Natural killer cell treated with Interleukin-12 subunit alpha and Interleukin-12 subunit beta and Interleukin-15 and Interleukin-18, amount 100 ng/mL, for 72 hours (primary cell): ENCODE results near the gene FXYD5. TPM values are rescaled to one million over a fixed set of nuclear protein-coding genes. Genes with fewer than 3 reads are reported as not detected.

ENCODE experiments used
- ATAC-seq, 2 donors: fragments of 150-1000 bp; cut with Tn5 transposase in 1 of 2; sonication (Bioruptor Pico), chemical (Tn5 transposase) in 1 of 2; 2 replicates each; pipeline ENCODE4 v1.10.0; 2021
- DNase-seq: peaks from one replicate; pipeline ENCODE4 v3.0.0; 2022; ENCODE audit warnings: low spot score
- H3K27ac Mint-ChIP-seq, 2 donors: 1 replicate in 1 of 2; 2 replicates in 1 of 2; pipeline ENCODE4 v1.8.0; 2022; ENCODE audit warnings: mixed read lengths in 2 of 2, mild to moderate bottlenecking in 1 of 2, moderate library complexity in 1 of 2
- H3K27me3 Mint-ChIP-seq, 2 donors: 1 replicate in 1 of 2; 2 replicates in 1 of 2; pipeline ENCODE4 v1.8.0; 2022; ENCODE audit warnings: mixed read lengths in 2 of 2
- H3K36me3 Mint-ChIP-seq: one replicate; pipeline ENCODE4 v1.8.0; 2022; ENCODE audit warnings: mixed read lengths
- H3K4me1 Mint-ChIP-seq, 2 donors: 1 replicate in 1 of 2; 2 replicates in 1 of 2; pipeline ENCODE4 v1.8.0; 2022; ENCODE audit warnings: low read depth in 2 of 2, mixed read lengths in 2 of 2, mild to moderate bottlenecking in 1 of 2
- H3K4me3 Mint-ChIP-seq: one replicate; pipeline ENCODE4 v1.8.0; 2022; ENCODE audit warnings: mixed read lengths
- H3K9me3 Mint-ChIP-seq: 2 replicates; pipeline ENCODE4 v1.8.0; 2022; ENCODE audit warnings: mixed read lengths
- total RNA-seq, 2 donors: library from RNA; stranded (reverse); gene quantifications; one replicate each; pipeline ENCODE4 v1.2.3, GENCODE V29; 2022

Gene FXYD5
- total RNA-seq, 2 donors from 2014 or later, result 141 to 236 TPM

DNA sequence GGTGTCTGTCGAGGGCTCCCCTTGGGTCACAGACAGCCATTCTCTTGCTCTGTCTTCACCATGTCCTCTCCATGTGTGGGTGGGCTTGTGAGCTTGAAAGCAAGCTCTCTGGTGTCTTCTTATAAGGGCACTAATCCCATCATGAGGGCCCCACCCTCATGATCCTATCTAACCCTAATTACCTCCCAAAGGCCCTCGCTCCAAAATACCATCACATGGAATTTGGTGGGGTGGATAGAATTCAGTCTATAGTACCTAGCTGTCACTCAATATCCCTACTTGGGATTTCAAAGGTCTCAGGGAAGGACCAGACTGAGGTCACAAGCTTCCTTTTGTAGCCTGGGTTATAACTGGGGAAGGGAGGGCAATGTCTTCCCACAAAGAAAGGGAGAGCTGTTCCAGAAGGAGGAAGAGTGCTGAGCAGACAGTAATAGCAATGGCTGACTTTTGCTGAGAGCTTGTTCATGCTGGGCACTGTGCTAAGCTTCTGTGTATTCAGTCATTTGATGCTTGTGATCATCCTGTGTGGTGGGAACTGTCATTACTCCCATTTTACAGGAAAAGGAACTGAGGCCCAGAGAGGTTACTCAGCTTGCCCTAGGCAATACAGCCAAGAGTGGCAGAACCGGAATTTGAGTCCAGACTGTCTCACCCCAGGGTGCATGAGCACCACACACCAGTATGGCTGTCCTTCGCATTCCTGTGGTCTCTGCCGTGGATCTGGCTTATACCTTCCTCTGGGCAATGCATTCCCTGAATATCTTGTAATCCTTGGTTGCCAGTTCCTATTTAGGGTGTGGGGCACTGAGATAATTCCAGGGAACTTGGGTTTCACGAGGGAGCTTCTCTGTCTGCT is 8.2 kb downstream of the FXYD5 start:
- no peaks in the 10 kb centered on the region for H3K27me3 Mint-ChIP-seq
- peaks cover 64% of the 10 kb centered on the region for H3K36me3 Mint-ChIP-seq
- H3K9me3 Mint-ChIP-seq, result peaks cover 11% of the 10 kb centered on the region
- DNase-seq (peak; percentile 8), ATAC-seq (no peak)
- H3K27ac Mint-ChIP-seq, result peak overlapping the region in 1 of 2 donors; percentile 64
- peaks cover 7 to 23% of the 10 kb centered on the region in 2 donors for H3K4me1 Mint-ChIP-seq
- H3K4me3 Mint-ChIP-seq, result no peak overlapping the region

DNA sequence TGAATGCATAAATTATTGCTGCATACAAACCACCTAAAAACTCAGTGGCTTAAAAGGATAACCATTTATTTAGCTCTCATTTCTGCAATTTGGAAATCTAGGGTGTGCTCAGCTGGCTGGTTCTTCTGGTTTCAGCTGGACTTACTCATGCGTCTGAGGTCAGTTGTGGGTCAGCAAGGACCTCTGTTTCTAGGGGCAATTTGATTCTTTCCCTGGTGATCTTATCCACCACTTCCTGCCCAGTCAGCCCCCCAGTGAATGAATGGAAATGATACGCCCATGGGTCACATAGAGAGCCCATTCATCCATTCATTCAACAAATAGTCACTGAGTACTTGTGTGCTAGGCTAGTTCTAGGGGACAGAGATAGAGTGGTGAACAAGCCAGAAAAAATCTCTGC is 9.9 kb downstream of the FXYD5 start:
- Mint-ChIP-seq H3K9me3 (peaks cover 11% of the 10 kb centered on the region), H3K4me3 (no peak overlapping the region), H3K36me3 (peaks cover 51% of the 10 kb centered on the region), H3K27ac (peak overlapping the region in 1 of 2 donors; percentile 33), H3K4me1 (peaks cover 7 to 19% of the 10 kb centered on the region in 2 donors), H3K27me3 (no peaks in the 10 kb centered on the region)
- DNase-seq (no peak), ATAC-seq (no peak)

DNA sequence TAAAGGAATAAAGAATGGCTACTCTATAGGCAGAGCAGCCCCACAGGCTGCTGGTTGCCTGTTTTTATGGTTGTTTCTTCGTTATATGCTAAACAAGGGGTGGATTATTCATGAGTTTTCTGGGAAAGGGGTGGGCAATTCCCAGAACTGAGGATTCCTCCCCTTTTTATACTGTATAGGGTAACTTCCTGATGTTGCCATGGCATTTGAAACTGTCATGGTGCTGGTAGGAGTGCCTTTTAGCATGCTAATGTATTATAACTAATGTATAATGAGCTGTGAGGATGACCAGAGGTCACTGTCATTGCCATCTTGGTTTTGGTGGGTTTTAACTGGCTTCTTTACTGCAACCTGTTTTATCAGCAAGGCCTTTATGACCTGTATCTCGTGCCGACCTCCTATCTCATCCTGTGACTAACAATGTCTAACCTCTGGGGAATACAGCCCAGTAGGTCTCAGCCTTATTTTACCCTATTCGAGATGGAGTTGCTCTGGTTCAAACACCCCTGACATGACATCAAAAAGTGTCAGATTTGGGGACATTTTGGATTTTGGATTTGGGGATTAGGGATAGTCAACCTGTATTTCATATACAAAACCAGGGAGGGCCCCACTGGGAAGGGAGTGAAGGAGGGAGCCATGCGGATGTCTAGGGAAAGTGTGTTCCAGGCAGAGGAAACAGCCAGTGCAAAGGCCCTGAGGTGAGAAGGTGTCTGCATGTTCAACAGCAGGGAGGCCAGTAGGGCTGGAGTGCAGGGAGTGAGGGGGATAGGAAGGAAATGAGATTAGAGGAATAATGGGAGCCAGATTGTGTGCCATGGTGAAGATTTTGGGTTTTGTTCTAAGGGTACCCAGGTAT is 10.9 kb downstream of the FXYD5 start:
- H3K36me3 Mint-ChIP-seq, result peaks cover 48% of the 10 kb centered on the region
- H3K9me3 Mint-ChIP-seq, result peaks cover 11% of the 10 kb centered on the region
- ATAC-seq, result no peak

DNA sequence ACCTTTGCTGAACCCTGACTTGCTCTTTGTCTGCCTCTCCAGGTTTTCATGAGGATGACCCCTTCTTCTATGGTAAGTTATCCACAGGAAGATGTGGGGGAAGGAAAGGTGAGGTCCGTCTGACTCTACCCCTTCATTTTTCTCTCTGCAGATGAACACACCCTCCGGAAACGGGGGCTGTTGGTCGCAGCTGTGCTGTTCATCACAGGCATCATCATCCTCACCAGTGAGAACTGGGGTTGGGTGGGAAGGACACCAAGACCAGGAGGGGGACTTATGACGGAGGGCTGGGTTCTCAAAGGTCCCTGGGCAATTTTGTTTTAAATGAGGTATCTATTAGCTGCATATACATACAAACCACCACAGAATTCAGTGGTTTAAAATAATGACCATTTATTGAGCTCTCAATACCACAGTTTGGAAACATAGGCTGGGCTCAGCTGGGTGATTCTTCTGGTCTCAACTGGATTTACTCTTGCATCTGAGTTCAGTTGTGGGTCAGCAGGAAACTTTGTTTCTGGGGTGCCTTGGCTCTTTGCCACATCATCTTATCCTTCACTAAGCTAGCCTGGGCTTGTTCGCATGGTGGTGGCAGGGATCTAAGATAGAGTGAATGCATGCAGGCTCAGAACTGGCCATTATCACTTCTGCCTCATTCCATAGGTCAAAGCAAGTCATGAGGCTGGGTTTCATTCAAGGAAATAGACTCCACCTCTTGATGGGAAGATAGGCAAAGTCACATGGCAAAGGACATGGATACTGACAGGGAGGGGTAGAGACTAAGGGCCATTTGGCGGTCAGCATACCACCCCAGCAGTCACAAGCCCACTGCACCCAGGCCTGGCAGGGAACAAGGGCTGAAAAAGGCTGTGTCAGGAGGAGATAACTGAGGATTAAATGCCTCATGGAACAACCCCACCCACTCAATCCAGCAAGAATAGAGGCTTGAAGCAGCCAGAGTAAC is 11.8 kb downstream of the FXYD5 start:
- Mint-ChIP-seq H3K27ac (peak overlapping the region; percentile 62 to 63), H3K4me3 (no peak overlapping the region), H3K27me3 (no peaks in the 10 kb centered on the region), H3K36me3 (peaks cover 40% of the 10 kb centered on the region), H3K4me1 (peaks cover 12 to 14% of the 10 kb centered on the region in 2 donors), H3K9me3 (peaks cover 11% of the 10 kb centered on the region)
- ATAC-seq (no peak), DNase-seq (peak; percentile 41)

More for the DNA sequence above, 10.9 kb downstream of the FXYD5 start:
- DNase-seq, result no peak
- Mint-ChIP-seq H3K27me3 (no peaks in the 10 kb centered on the region), H3K27ac (no peak overlapping the region), H3K4me1 (peaks cover 8 to 18% of the 10 kb centered on the region in 2 donors), H3K4me3 (no peak overlapping the region)

DNA sequence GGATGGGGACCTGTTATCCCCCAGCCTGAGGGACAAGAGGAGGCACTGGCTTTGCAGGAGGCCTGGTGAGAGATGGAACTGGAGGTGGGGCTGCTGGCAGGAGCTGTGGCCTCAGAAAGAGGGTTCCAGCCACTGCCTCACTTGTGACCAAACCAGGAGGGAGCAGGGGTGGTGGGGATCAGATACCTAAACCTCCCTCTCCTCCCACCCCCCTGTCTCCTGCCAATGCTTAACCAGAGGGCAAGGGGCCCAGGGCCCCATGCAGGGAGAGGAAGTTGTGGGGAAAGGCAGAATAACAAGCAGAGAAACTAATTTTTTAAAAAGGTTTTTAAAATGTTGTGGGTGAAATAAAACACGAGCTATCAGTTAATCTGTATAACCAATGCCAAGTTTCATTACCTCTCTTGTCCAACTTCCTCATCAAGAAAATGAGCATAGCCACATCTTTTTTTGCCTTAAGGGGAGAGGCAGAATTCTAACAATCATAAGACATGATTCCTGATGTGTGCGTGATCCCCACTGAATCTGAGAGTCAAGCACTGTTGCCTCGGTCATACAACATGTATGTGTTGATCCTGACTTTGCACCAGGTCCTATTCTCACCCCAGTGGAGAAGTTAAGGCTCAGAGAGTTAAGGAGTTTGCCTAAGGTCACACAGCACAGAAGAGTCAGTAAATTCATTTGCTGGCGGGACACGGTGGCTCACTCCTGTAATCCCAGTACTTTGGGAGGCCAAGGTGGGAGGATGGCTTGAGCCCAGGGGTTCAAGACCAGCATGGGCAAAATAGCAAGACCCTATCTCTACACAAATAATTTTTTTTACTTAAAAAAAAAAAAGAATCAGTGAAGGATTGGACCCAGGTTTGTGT is 12.9 kb downstream of the FXYD5 start:
- no peak overlapping the region for H3K4me3 Mint-ChIP-seq
- H3K27me3 Mint-ChIP-seq, result no peaks in the 10 kb centered on the region
- peaks cover 8% of the 10 kb centered on the region for H3K9me3 Mint-ChIP-seq
- DNase-seq, result peak; percentile 16
- H3K27ac Mint-ChIP-seq, result peak overlapping the region; percentile 62 to 63
- peaks cover 28% of the 10 kb centered on the region for H3K36me3 Mint-ChIP-seq
- peaks cover 16 to 19% of the 10 kb centered on the region in 2 donors for H3K4me1 Mint-ChIP-seq
- ATAC-seq, result no peak

DNA sequence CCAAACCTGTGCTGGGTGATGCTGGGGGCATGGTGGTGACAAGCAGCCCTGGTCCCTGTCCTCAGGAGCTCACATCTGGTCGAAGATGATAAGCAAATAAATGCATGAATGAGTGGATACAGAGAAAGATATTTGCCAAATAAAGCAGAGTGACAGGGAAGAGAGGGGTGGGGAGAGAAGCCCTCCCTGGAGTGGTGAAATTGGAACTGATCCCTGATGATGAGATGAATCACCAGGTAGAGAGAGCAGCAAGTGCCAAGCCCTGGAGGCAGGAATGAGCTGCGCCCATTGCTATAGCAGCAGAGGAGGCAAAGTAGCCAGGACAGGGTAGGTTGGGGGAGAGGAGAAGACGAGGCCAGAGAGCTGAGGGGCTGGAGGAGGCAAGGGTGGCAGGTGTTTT is 13.7 kb downstream of the FXYD5 start:
- Mint-ChIP-seq H3K27ac (peak overlapping the region in 1 of 2 donors; percentile 62), H3K36me3 (peaks cover 28% of the 10 kb centered on the region), H3K9me3 (peaks cover 8% of the 10 kb centered on the region), H3K4me1 (peaks cover 17 to 19% of the 10 kb centered on the region in 2 donors), H3K27me3 (no peaks in the 10 kb centered on the region), H3K4me3 (no peak overlapping the region)
- DNase-seq, result no peak
- ATAC-seq, result no peak

DNA sequence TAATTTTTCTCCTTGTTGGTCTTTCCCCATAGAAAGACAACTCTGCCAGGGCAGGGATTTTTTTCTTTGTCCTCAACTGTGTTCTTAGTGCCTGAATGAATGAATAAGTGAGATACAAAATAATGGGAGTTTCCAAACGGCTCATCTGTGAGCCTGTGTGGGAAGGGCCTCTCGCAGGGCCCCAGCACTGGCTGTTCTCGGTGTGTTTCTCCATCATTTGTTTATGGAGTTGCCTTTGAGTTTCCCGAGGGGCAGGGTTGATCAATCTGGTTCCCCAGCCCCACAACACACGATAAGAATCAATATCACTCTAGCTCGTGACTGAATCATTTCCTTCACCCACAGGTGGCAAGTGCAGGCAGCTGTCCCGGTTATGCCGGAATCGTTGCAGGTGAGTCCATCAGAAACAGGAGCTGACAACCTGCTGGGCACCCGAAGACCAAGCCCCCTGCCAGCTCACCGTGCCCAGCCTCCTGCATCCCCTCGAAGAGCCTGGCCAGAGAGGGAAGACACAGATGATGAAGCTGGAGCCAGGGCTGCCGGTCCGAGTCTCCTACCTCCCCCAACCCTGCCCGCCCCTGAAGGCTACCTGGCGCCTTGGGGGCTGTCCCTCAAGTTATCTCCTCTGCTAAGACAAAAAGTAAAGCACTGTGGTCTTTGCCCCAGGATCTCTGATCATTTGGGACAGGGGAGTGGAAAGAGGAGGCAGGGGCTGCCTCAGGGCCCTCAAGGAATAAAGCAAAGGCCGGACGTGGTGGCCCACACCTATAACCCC is 14.9 kb downstream of the FXYD5 start:
- ATAC-seq (no peak), DNase-seq (peak; percentile 16)
- H3K9me3 Mint-ChIP-seq, result peaks cover 8% of the 10 kb centered on the region
- H3K27ac Mint-ChIP-seq, result peak overlapping the region; percentile 24 to 32
- H3K4me1 Mint-ChIP-seq, result peaks cover 17 to 19% of the 10 kb centered on the region in 2 donors
- H3K27me3 Mint-ChIP-seq, result no peaks in the 10 kb centered on the region
- H3K4me3 Mint-ChIP-seq, result no peak overlapping the region
- H3K36me3 Mint-ChIP-seq, result peaks cover 22% of the 10 kb centered on the region

DNA sequence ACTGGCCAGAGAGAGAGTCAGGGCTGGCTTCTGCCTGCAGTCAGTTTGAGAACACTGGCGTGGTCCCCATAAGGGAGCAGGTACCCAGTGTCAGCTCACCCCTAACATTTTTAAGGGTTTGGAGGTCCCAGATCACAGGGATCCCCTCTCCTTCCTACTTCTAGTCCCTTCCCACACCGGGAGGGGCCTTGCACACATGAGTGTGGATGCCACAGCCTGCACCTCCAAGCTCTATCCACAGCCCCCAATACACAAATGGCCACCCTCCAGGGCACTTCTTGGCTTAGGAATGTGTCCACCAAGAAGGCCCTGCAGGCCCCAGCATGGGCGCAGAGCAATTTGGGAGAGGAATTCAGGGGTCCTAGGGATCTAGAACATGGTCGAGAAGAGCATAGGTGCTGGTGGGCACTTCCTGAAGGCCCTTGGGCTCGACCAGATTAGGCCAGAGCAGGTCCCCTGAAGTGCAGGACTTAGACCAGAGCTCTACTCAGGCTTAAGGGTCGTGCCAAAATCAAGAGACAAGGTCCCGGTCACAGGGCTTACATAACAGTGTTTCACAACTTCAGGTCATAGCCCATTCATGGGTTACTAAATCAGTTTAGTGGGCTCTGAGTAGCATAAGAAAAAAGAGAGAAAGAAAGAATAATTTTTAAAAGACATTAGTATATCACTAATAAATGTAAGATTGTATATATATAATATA is 16.0 kb downstream of the FXYD5 start:
- peaks cover 14% of the 10 kb centered on the region for H3K36me3 Mint-ChIP-seq
- DNase-seq (no peak), ATAC-seq (no peak)
- no peaks in the 10 kb centered on the region for H3K27me3 Mint-ChIP-seq
- peak overlapping the region in 1 of 2 donors; percentile 24 for H3K27ac Mint-ChIP-seq
- peaks cover 7% of the 10 kb centered on the region for H3K9me3 Mint-ChIP-seq
- H3K4me3 Mint-ChIP-seq, result no peak overlapping the region
- peaks cover 17 to 19% of the 10 kb centered on the region in 2 donors for H3K4me1 Mint-ChIP-seq

DNA sequence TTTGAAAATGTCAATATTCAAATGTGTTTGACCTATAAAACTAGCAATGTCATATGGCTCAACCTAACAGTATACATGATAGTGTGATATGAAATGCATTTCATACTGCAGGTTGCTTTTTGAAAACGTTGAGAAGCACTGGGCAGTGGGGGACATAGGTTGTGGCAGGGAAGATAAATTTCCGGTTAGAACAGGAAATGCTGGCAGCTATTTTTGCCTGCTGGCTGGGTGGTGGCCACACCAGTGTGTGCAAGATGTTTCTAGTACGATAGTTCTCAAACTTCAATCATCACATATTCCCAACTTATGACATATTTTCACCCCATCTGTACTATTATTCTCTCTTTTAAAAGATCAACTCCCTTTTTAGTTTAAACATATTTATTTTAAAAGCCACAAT is 17.2 kb downstream of the FXYD5 start:
- ATAC-seq (peak in 1 of 2 donors; percentile 58), DNase-seq (peak; percentile 35)
- Mint-ChIP-seq H3K4me3 (no peak overlapping the region), H3K9me3 (no peaks in the 10 kb centered on the region), H3K27me3 (no peaks in the 10 kb centered on the region), H3K36me3 (peaks cover 2% of the 10 kb centered on the region), H3K27ac (peak overlapping the region; percentile 74 to 90), H3K4me1 (peaks cover 10 to 14% of the 10 kb centered on the region in 2 donors)

DNA sequence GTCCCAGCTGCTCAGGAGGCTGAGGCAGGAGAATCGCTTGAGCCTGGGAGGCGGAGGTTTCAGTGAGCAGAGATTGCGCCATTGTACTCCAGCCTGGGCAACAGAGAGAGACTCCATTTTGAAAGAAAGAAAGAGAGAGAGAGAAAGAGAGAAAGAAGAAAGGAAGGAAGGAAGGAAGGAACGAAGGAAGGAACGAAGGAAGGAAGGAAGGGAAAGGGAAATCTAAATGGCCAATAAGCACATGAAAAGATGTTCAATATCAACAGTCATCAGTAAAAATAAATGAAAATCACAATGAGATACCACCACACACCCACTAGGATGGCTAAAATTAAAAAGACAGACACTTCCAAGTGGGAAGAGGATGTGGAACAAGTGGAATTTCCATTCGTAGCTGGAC is 19.7 kb downstream of the FXYD5 start:
- DNase-seq, result no peak
- Mint-ChIP-seq H3K27ac (no peak overlapping the region), H3K4me3 (no peak overlapping the region), H3K9me3 (peaks cover 4% of the 10 kb centered on the region), H3K27me3 (no peaks in the 10 kb centered on the region), H3K4me1 (peaks cover 12 to 13% of the 10 kb centered on the region in 2 donors), H3K36me3 (no peaks in the 10 kb centered on the region)
- ATAC-seq, result no peak

DNA sequence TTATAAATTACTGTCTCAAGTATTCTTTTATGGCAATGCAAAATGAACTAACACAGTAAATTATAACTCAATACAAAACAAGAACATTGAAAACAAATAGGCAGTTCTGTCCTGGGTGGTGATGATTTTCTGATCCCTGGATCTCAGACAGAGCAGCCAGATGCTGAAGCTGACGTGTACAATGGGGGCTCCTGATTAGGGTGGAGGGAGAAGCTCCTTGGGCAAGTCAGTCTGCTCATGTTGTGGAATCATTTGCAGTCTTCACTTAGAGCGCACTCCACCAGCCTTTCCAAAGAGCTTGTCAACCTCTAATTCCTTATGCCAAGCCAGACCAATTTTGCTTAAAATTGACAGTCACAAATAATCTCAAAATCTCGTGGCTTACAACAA is 21.6 kb downstream of the FXYD5 start:
- H3K36me3 Mint-ChIP-seq, result no peaks in the 10 kb centered on the region

More for the DNA sequence above, 21.6 kb downstream of the FXYD5 start:
- Mint-ChIP-seq H3K27me3 (no peaks in the 10 kb centered on the region), H3K9me3 (peaks cover 4% of the 10 kb centered on the region), H3K4me3 (no peak overlapping the region), H3K4me1 (peaks cover 7 to 13% of the 10 kb centered on the region in 2 donors), H3K27ac (peak overlapping the region in 1 of 2 donors; percentile 39)
- DNase-seq, result no peak
- ATAC-seq, result no peak
